ENCODE measurements around the gene C5AR2. TPM values are rescaled to one million over a fixed set of nuclear protein-coding genes. Genes with fewer than 3 reads are reported as not detected.
"Not testable (repeated sequence)": the region's sequence is repeated elsewhere in the genome, so short reads cannot be mapped to it uniquely, and the experiment has no call there.

Gene C5AR2
- 0.55 TPM for polyA plus RNA-seq (ENCODE audit: insufficient read length)
- long read RNA-seq, donor 1: 0 reads
- long read RNA-seq, donor 2: 0 reads
- long read RNA-seq, donor 3: 0 reads
- long read RNA-seq, donor 4: 0 reads
- long read RNA-seq, donor 5: 0 reads
- long read RNA-seq, donor 6: 0 reads
- long read RNA-seq, donor 7: 0 reads
- long read RNA-seq, donor 8: 0 reads

- DNase-seq: no peak
Measured at GRCh38 chr19:47331931-47332547, at the start of gene C5AR2. Gene C5AR2 (plus strand): TSS chr19:47332175. CDS start chr19:47340800, 8,625 bp downstream.

- no peak for DNase-seq
Measured at GRCh38 chr19:47283405-47284059, 48.4 kb upstream of the C5AR2 start.

GRCh38 chr19:47284324-47284899 is 47.6 kb upstream of the C5AR2 start:
- no peak for DNase-seq

- peak; percentile 72 for DNase-seq
Measured at GRCh38 chr19:47296036-47296435, 35.9 kb upstream of the C5AR2 start.

GRCh38 chr19:47300867-47301266 is 31.1 kb upstream of the C5AR2 start:
- DNase-seq: not testable (repeated sequence)

GRCh38 chr19:47302249-47302648 is 29.7 kb upstream of the C5AR2 start:
- DNase-seq: no peak

- DNase-seq: no peak
Measured at GRCh38 chr19:47303966-47304365, 28.0 kb upstream of the C5AR2 start.

GRCh38 chr19:47305309-47305751 is 26.6 kb upstream of the C5AR2 start:
- DNase-seq: peak; percentile 32

GRCh38 chr19:47306303-47306702 is 25.7 kb upstream of the C5AR2 start:
- no peak for DNase-seq

GRCh38 chr19:47309038-47309437 is 22.9 kb upstream of the C5AR2 start:
- DNase-seq: no peak

GRCh38 chr19:47309608-47310007 is 22.4 kb upstream of the C5AR2 start, which contains the start of gene C5AR1:
Gene C5AR1 (plus strand): TSS chr19:47309861. CDS start chr19:47309896, 35 bp downstream.
- DNase-seq: no peak

- no peak for DNase-seq
Measured at GRCh38 chr19:47310323-47310722, 21.7 kb upstream of the C5AR2 start.

GRCh38 chr19:47310819-47311218 is 21.2 kb upstream of the C5AR2 start:
- no peak for DNase-seq

GRCh38 chr19:47312366-47313006 is 19.5 kb upstream of the C5AR2 start:
- no peak for DNase-seq

GRCh38 chr19:47313754-47314295 is 18.1 kb upstream of the C5AR2 start:
- no peak for DNase-seq

- no peak for DNase-seq
Measured at GRCh38 chr19:47315125-47315821, 16.7 kb upstream of the C5AR2 start.

- no peak for DNase-seq
Measured at GRCh38 chr19:47316513-47316912, 15.5 kb upstream of the C5AR2 start.

- no peak for DNase-seq
Measured at GRCh38 chr19:47319923-47320871, 11.8 kb upstream of the C5AR2 start.

- DNase-seq: no peak
Measured at GRCh38 chr19:47321630-47322029, 10.3 kb upstream of the C5AR2 start.

GRCh38 chr19:47322058-47322457 is 9.9 kb upstream of the C5AR2 start:
- DNase-seq: no peak

All from left kidney (tissue), 8 donors.